Smooth muscle cell (in vitro differentiated cells): Measurements from ENCODE around the gene SMURF2. TPM values are rescaled to one million over a fixed set of nuclear protein-coding genes. Genes with fewer than 3 reads are reported as not detected.

Source experiments
- DNase-seq: peaks from one replicate; lab custom pipeline; 2025; ENCODE audit not compliant: unreplicated experiment; lab: John Stamatoyannopoulos, UW
- H2AFZ ChIP-seq: fragments of 200-600 bp; sonication (generic); 2 replicates; pipeline ENCODE4 v1.6.0; 2016; ENCODE audit warnings: antibody characterized with exemption, low read depth, mild to moderate bottlenecking
- H3F3A ChIP-seq: fragments of 200-600 bp; sonication (generic); 2 replicates; pipeline ENCODE4 v1.6.0; 2017; ENCODE audit warnings: antibody characterized with exemption, low read depth
- H3K27ac ChIP-seq: fragments of 200-600 bp; sonication (generic); 2 replicates; pipeline ENCODE4 v1.5.1; 2016; ENCODE audit warnings: low read depth, mild to moderate bottlenecking
- H3K27me3 ChIP-seq: fragments of 200-600 bp; sonication (generic); 2 replicates; pipeline ENCODE4 v1.6.1; 2016; ENCODE audit warnings: low read depth, mild to moderate bottlenecking
- H3K36me3 ChIP-seq: fragments of 200-600 bp; sonication (generic); 2 replicates; pipeline ENCODE4 v1.5.1; 2016; ENCODE audit warnings: low read depth
- H3K4me1 ChIP-seq: fragments of 200-600 bp; sonication (generic); 2 replicates; pipeline ENCODE4 v1.5.1; 2016; ENCODE audit warnings: low read depth
- H3K4me2 ChIP-seq: fragments of 200-600 bp; sonication (generic); 2 replicates; pipeline ENCODE4 v1.6.0; 2016; ENCODE audit warnings: mild to moderate bottlenecking
- H3K4me3 ChIP-seq: fragments of 200-600 bp; sonication (generic); 2 replicates; pipeline ENCODE4 v1.5.1; 2016; ENCODE audit warnings: mild to moderate bottlenecking
- H3K79me2 ChIP-seq: fragments of 200-600 bp; sonication (generic); 2 replicates; pipeline ENCODE4 v1.6.0; 2016; ENCODE audit warnings: low read depth, mild to moderate bottlenecking
- H3K9ac ChIP-seq: fragments of 200-600 bp; sonication (generic); 2 replicates; pipeline ENCODE4 v1.6.0; 2016; ENCODE audit warnings: low read depth
- H3K9me3 ChIP-seq: fragments of 200-600 bp; sonication (generic); replicated peaks from 2 replicates; pipeline ENCODE4 v1.5.1; 2016; ENCODE audit warnings: low read depth
- H4K20me1 ChIP-seq: fragments of 200-600 bp; sonication (generic); 2 replicates; pipeline ENCODE4 v1.6.0; 2016; ENCODE audit warnings: low read depth
- CTCF ChIP-seq: fragments of 200-600 bp; sonication (generic); IDR thresholded peaks from 2 replicates; pipeline ENCODE4 v1.5.1; 2017; ENCODE audit warnings: borderline replicate concordance, mild to moderate bottlenecking, antibody characterized with exemption; ENCODE audit not compliant: insufficient read depth, poor library complexity, severe bottlenecking
- WGBS: methylation state at CpG from one replicate; pipeline ENCODE4 v1.1.7; 2016; ENCODE audit warnings: low lambda C conversion rate; 5-methylcytosine and 5-hydroxymethylcytosine counted together
- polyA plus RNA-seq: library from polyadenylated mRNA; unstranded; fragments of >200 nt; fragmentation: Nextera tagmentation; extraction: Ambion mirVana; gene quantifications from 2 replicates; pipeline ENCODE4 v1.2.1, GENCODE V29; 2016
- total RNA-seq: library from RNA; depleted of rRNA; stranded (reverse); fragments of >200 nt; gene quantifications from 2 replicates; pipeline ENCODE4 v1.2.3, GENCODE V29; 2014

Gene SMURF2
- total and polyA plus RNA-seq, 2 experiments from 2014 or later: 38.9 to 91.2 TPM

GRCh38 chr17:64653325-64653984 lies 8.7 kb downstream of the SMURF2 start:
- no peak overlapping the region for H3K4me3 ChIP-seq
- H4K20me1 ChIP-seq: peaks cover 100% of the 10 kb centered on the region
- WGBS: 44% methylated on average over 6 of the region's 6 CpGs

DNA sequence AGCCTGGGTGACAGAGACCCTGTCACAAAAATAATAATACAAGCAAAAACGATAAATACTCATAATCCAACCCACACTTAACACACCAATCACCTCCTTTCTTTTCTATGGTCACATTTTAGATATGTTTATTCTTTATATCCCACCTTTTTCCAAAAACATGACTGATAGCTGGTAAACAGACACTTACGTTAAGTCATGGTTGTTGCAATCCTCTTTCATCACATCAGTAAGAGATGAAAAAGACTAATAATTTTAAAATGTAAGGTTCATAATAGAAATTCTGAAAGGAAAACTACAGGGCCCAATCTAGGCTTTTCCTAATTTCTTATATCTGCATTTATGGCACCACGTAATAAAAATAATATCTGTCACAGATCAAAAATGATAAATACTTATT lies 10.2 kb downstream of the SMURF2 start:
- H3K27ac ChIP-seq: peak overlapping the region; percentile 69
- H3K9me3 ChIP-seq: peaks cover 7% of the 10 kb centered on the region
- 89% methylated on average over 3 of the region's 3 CpGs for WGBS
- H3K36me3 ChIP-seq: no peaks in the 10 kb centered on the region
- H3K9ac ChIP-seq: no peak overlapping the region
- TF ChIP-seq CTCF: no peak
- peaks cover 100% of the 10 kb centered on the region for H3K79me2 ChIP-seq
- H4K20me1 ChIP-seq: peaks cover 100% of the 10 kb centered on the region
- no peak for DNase-seq
- H3K4me2 ChIP-seq: no peak overlapping the region
- peaks cover 6% of the 10 kb centered on the region for H3K4me1 ChIP-seq
- H2AFZ ChIP-seq: no peak overlapping the region
- no peaks in the 10 kb centered on the region for H3K27me3 ChIP-seq
- peaks cover 6% of the 10 kb centered on the region for H3F3A ChIP-seq
- H3K4me3 ChIP-seq: no peak overlapping the region

More at GRCh38 chr17:64653325-64653984, 8.7 kb downstream of the SMURF2 start:
- Histone ChIP-seq H2AFZ (no peak overlapping the region), H3K79me2 (peaks cover 100% of the 10 kb centered on the region), H3K9ac (peak overlapping the region; percentile 30), H3K36me3 (no peaks in the 10 kb centered on the region), H3K4me1 (peaks cover 6% of the 10 kb centered on the region), H3K9me3 (peaks cover 7% of the 10 kb centered on the region), H3K27ac (peak overlapping the region; percentile 69), H3F3A (peaks cover 6% of the 10 kb centered on the region), H3K27me3 (no peaks in the 10 kb centered on the region), H3K4me2 (peak overlapping the region; percentile 62)
- no peak for TF ChIP-seq CTCF
- no peak for DNase-seq

GRCh38 chr17:64648234-64648633 lies 13.9 kb downstream of the SMURF2 start:
- Histone ChIP-seq H3K79me2 (peaks cover 100% of the 10 kb centered on the region), H3K4me3 (no peak overlapping the region), H3K4me2 (no peak overlapping the region), H4K20me1 (peaks cover 100% of the 10 kb centered on the region), H3F3A (peaks cover 4% of the 10 kb centered on the region), H3K4me1 (no peaks in the 10 kb centered on the region), H3K27me3 (no peaks in the 10 kb centered on the region), H3K27ac (no peak overlapping the region), H2AFZ (no peak overlapping the region), H3K36me3 (no peaks in the 10 kb centered on the region), H3K9ac (no peak overlapping the region), H3K9me3 (no peaks in the 10 kb centered on the region)
- TF ChIP-seq CTCF: no peak
- 100% methylated on average over 1 of the region's 1 CpG for WGBS
- DNase-seq: no peak

DNA sequence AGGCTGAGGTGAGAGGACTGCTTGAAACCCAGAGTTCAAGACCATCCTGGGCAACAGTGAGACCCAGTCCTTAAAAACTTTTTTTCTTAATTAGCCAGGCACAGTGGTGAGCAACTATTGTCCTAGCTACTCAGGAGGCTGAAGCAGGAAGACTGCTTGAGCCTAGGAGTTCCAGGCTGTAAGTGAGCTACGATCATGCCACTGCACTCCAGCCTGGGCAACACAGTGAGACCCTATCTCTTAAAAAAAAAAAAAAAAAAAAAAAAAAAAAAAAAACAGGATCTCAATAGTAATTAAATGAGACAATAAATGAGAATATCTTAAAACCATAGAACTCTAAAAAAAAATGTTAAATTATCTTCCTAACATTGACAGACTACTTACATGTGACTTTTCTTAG lies 14.3 kb downstream of the SMURF2 start:
- no peak for TF ChIP-seq CTCF
- no peaks in the 10 kb centered on the region for H3K9me3 ChIP-seq
- H3F3A ChIP-seq: no peaks in the 10 kb centered on the region
- no peak overlapping the region for H3K4me3 ChIP-seq
- H4K20me1 ChIP-seq: peaks cover 100% of the 10 kb centered on the region
- no peak for DNase-seq
- no peak overlapping the region for H2AFZ ChIP-seq
- no peak overlapping the region for H3K4me2 ChIP-seq
- H3K27me3 ChIP-seq: no peaks in the 10 kb centered on the region
- no peak overlapping the region for H3K9ac ChIP-seq
- H3K36me3 ChIP-seq: no peaks in the 10 kb centered on the region
- no peaks in the 10 kb centered on the region for H3K4me1 ChIP-seq
- 100% methylated on average over 1 of the region's 1 CpG for WGBS
- H3K79me2 ChIP-seq: peaks cover 100% of the 10 kb centered on the region
- H3K27ac ChIP-seq: no peak overlapping the region
